H1 (cell line): ENCODE measurements around the gene NBEA. TPM values are rescaled to one million over a fixed set of nuclear protein-coding genes. Genes with fewer than 3 reads are reported as not detected.

Experiments used
- BRCA1 ChIP-seq: IDR thresholded peaks from 2 replicates; pipeline ENCODE4 v1.6.1; 2012; ENCODE audit warnings: low read depth, low read length, improper control_type of control experiment
- CHD7 ChIP-seq: fragments of 300-600 bp; sonication (generic); IDR thresholded peaks from 2 replicates; pipeline ENCODE4 v1.7.1; 2012; ENCODE audit warnings: low read length, moderate library complexity, mild to moderate bottlenecking, inconsistent platforms; ENCODE audit not compliant: insufficient replicate concordance
- E2F6 ChIP-seq: IDR thresholded peaks from 2 replicates; pipeline ENCODE4 v1.6.1; 2012; ENCODE audit warnings: inconsistent platforms
- FOSL1 ChIP-seq: IDR thresholded peaks from 2 replicates; pipeline ENCODE4 v1.6.1; 2011; ENCODE audit warnings: mild to moderate bottlenecking, low read depth, low read length, moderate library complexity; ENCODE audit not compliant: insufficient read depth
- GTF2F1 ChIP-seq: IDR thresholded peaks from 2 replicates; pipeline ENCODE4 v1.6.1; 2012; ENCODE audit warnings: low read depth, low read length, improper control_type of control experiment, borderline replicate concordance
- KDM5A ChIP-seq: fragments of 200-600 bp; IDR thresholded peaks from 2 replicates; pipeline ENCODE4 v1.7.1; 2012; ENCODE audit warnings: mild to moderate bottlenecking, low read length, inconsistent platforms, mixed read lengths
- POLR2A ChIP-seq, 2 experiments: IDR thresholded peaks; 1 replicate in 1 of 2; 2 replicates in 1 of 2; pipeline ENCODE4 v1.6.1; 2011; ENCODE audit warnings: low read depth in 2 of 2, low read length in 2 of 2, mild to moderate bottlenecking in 2 of 2; ENCODE audit errors: control extremely low read depth in 1 of 2
- POU5F1 ChIP-seq: IDR thresholded peaks from 2 replicates; pipeline ENCODE4 v1.6.1; 2011; ENCODE audit warnings: low read depth, mild to moderate bottlenecking, low read length, moderate library complexity
- RXRA ChIP-seq: IDR thresholded peaks from 2 replicates; pipeline ENCODE4 v1.6.1; 2011; ENCODE audit warnings: low read depth, mild to moderate bottlenecking, low read length, moderate library complexity; ENCODE audit not compliant: insufficient read depth
- SIN3A ChIP-seq, 2 experiments: IDR thresholded peaks in 1 of 2; conservative IDR thresholded peaks in 1 of 2; 2 replicates each; pipeline ENCODE4 v1.6.1; 2011 to 2012; ENCODE audit warnings: low read length in 2 of 2, improper control_type of control experiment in 1 of 2, low read depth in 1 of 2, mild to moderate bottlenecking in 1 of 2
- TEAD4 ChIP-seq: IDR thresholded peaks from 2 replicates; pipeline ENCODE4 v1.6.1; 2012; ENCODE audit warnings: low read depth, low read length, inconsistent platforms, mixed read lengths
- ZNF274 ChIP-seq: IDR thresholded peaks from 2 replicates; pipeline ENCODE4 v1.7.0; 2012; ENCODE audit warnings: low read length, borderline replicate concordance; ENCODE audit errors: extremely low read depth
- polyA plus RNA-seq, 7 experiments: library from polyadenylated mRNA; depleted of rRNA in 3 of 7; stranded (reverse) in 5 of 7; unstranded in 2 of 7; fragments of >200 nt in 5 of 7; fragments of 200-250 nt in 2 of 7; gene quantifications; 1 replicate in 5 of 7; 2 replicates in 1 of 7; 4 replicates in 1 of 7; pipeline versions ENCODE4 v1.2.1 to v1.2.3, GENCODE V29; 2011 to 2013; ENCODE audit warnings: missing spikeins in 2 of 7, mixed read lengths in 2 of 7
- total RNA-seq: library from RNA; stranded (reverse); fragmentation: NEBNext Ultra II Directional; extraction: Animal tissue kit (Norgen Biotek cat#: 25700); gene quantifications from 2 replicates; pipeline ENCODE4 v1.2.1, GENCODE V29; 2021

NBEA gene
- total and polyA plus RNA-seq, 2 of the 8 experiments (the other 6 are each of a cell fraction or from before 2014, with no cell fraction given), result 14.2 to 21.5 TPM

- TF ChIP-seq CHD7, result no peak
- TF ChIP-seq ZNF274, result no peak
- no peak for TF ChIP-seq SIN3A (conservative IDR thresholded peaks at IDR 0.05 in 1 of 2, IDR thresholded peaks at IDR 0.05 in 1 of 2; ENCODE audit: low read depth in 1 of 2, low read length in 2 of 2)
- TF ChIP-seq KDM5A, result no peak
- no peak for TF ChIP-seq BRCA1
- TF ChIP-seq RXRA, result no peak
- TF ChIP-seq TEAD4, result no peak
- TF ChIP-seq FOSL1, result no peak
- no peak for TF ChIP-seq POLR2A (IDR thresholded peaks at IDR 0.05; ENCODE audit: control extremely low read depth in 1 of 2, low read depth in 2 of 2, low read length in 2 of 2)
- TF ChIP-seq E2F6, result no peak
- TF ChIP-seq GTF2F1, result no peak
- TF ChIP-seq POU5F1, result no peak
Measured at GRCh38 chr13:34971473-34971872, 29.4 kb downstream of the NBEA start (continued).
